K562 (cell line): ENCODE measurements around the gene CXCR2. TPM values are rescaled to one million over a fixed set of nuclear protein-coding genes. Genes with fewer than 3 reads are reported as not detected.

Source experiments
- ATAC-seq: fragments of 200-7000 bp; cut with Tn5 transposase; 3 replicates; pipeline ENCODE4 v1.9.1; 2020; ENCODE audit warnings: moderate library complexity
- BruUV-seq: library from RNA; stranded (reverse); fragments of 400-500 nt; replicated peaks from 2 replicates; lab custom pipeline; 2021; lab: Mats Ljungman, UMichigan
- CTCF ChIA-PET: fragments of 300-600 bp; formaldehyde crosslinking; extraction: SDS; loops from one replicate; lab custom pipeline; 2021; ENCODE audit warnings: low intra/inter-chr PET ratio; lab: Yijun Ruan, JAX
- POLR2A ChIA-PET: fragments of 300-600, 350-650 bp; sonication (Branson Sonifier 250); formaldehyde crosslinking; extraction: SDS; loops from one replicate; lab custom pipeline; 2021; ENCODE audit warnings: antibody characterized with exemption, inconsistent platforms; lab: Yijun Ruan, JAX
- DNase-seq, 4 experiments: peaks; one replicate each; pipeline versions ENCODE4 v3.0.0 to v3.0.0-alpha.2; 2011 to 2018; ENCODE audit warnings: low spot score in 3 of 4, mixed read lengths in 3 of 4; ENCODE audit errors: extremely low read depth in 1 of 4
- FAIRE-seq: peaks from 2 replicates; lab custom pipeline; 2011; peaks lifted over from hg19 to GRCh38; lab: Jason Lieb, UNC
- H2AFZ ChIP-seq: 2 replicates; pipeline ENCODE4 v1.6.0; 2011; ENCODE audit warnings: low read depth, low read length, control low read depth, inconsistent platforms
- H3K27ac ChIP-seq: fragments of 200-600 bp; 3 replicates; pipeline ENCODE4 v1.8.0; 2011; ENCODE audit warnings: low read depth, mild to moderate bottlenecking, control low read depth, inconsistent platforms, low read length, moderate library complexity, mixed read lengths; ENCODE audit errors: extremely low read depth
- H3K27me3 ChIP-seq, 2 experiments: fragments of 300-600 bp in 1 of 2; 2 replicates in 1 of 2; 3 replicates in 1 of 2; pipeline versions ENCODE4 v1.6.0 to v1.8.0; 2011; ENCODE audit warnings: inconsistent platforms in 2 of 2, low read length in 2 of 2, mild to moderate bottlenecking in 1 of 2, mixed read lengths in 1 of 2, moderate library complexity in 1 of 2; ENCODE audit not compliant: control insufficient read depth in 2 of 2, insufficient read depth in 2 of 2
- H3K36me3 ChIP-seq: fragments of 300-600 bp; 3 replicates; pipeline ENCODE4 v1.8.0; 2011; ENCODE audit warnings: mild to moderate bottlenecking, low read length, inconsistent platforms; ENCODE audit not compliant: control insufficient read depth, insufficient read depth
- H3K4me1 ChIP-seq, 2 experiments: fragments of 200-600 bp in 1 of 2; replicated peaks in 1 of 2; 2 replicates in 1 of 2; 3 replicates in 1 of 2; pipeline versions ENCODE4 v1.5.1 to v1.8.0; 2011; ENCODE audit warnings: inconsistent platforms in 2 of 2, low read length in 2 of 2, mild to moderate bottlenecking in 1 of 2, mixed read lengths in 1 of 2, moderate library complexity in 1 of 2; ENCODE audit not compliant: control insufficient read depth in 2 of 2, insufficient read depth in 2 of 2
- H3K4me2 ChIP-seq: 2 replicates; pipeline ENCODE4 v1.6.1; 2011; ENCODE audit warnings: low read length, control low read depth, inconsistent platforms, mixed read lengths; ENCODE audit not compliant: insufficient read depth
- H3K4me3 ChIP-seq: fragments of 200-600 bp; sonication (generic), shearing (Covaris generic); 2 replicates; pipeline ENCODE4 v1.5.1; 2016; ENCODE audit warnings: control low read depth, inconsistent platforms
- H3K79me2 ChIP-seq: fragments of 200-600 bp; 3 replicates; pipeline ENCODE4 v1.8.0; 2011; ENCODE audit warnings: low read length, inconsistent platforms; ENCODE audit not compliant: control insufficient read depth, insufficient read depth
- H3K9ac ChIP-seq, 2 experiments: 2 replicates each; pipeline versions ENCODE4 v1.6.0 to v1.6.1; 2011; ENCODE audit warnings: low read depth in 2 of 2, low read length in 2 of 2, control low read depth in 1 of 2, inconsistent platforms in 1 of 2, mild to moderate bottlenecking in 1 of 2, mixed read lengths in 1 of 2; ENCODE audit not compliant: insufficient read depth in 1 of 2
- H3K9me1 ChIP-seq: one replicate; pipeline ENCODE4 v1.6.0; 2011; ENCODE audit warnings: inconsistent platforms, mild to moderate bottlenecking, low read length, moderate library complexity; ENCODE audit not compliant: control insufficient read depth, insufficient read depth
- H3K9me3 ChIP-seq: replicated peaks from 2 replicates; pipeline ENCODE4 v1.5.1; 2011; ENCODE audit warnings: low read depth, low read length, inconsistent platforms; ENCODE audit not compliant: control insufficient read depth, insufficient read depth
- H4K20me1 ChIP-seq: replicated peaks from 2 replicates; pipeline ENCODE4 v1.6.1; 2011; ENCODE audit warnings: low read length, inconsistent platforms, mixed read lengths; ENCODE audit not compliant: control insufficient read depth, insufficient read depth
- CHCHD3 ChIP-seq: fragments of 250-450 bp; sonication (Bioruptor Pico); IDR thresholded peaks from 2 replicates; pipeline ENCODE4 v2.1.2; 2022; ENCODE audit warnings: mild to moderate bottlenecking
- CSDE1 ChIP-seq, 2 experiments: fragments of 450-650 bp; IDR thresholded peaks; 2 replicates each; pipeline ENCODE4 v1.6.1; 2016; ENCODE audit warnings: mild to moderate bottlenecking in 1 of 2
- EHMT2 ChIP-seq: fragments of 450-650 bp; IDR thresholded peaks from 2 replicates; pipeline ENCODE4 v1.6.1; 2018; ENCODE audit warnings: antibody characterized with exemption
- ETS2 ChIP-seq: IDR thresholded peaks from 2 replicates; pipeline ENCODE4 v1.6.1; 2016; ENCODE audit warnings: borderline replicate concordance, missing genetic modification characterization, mild to moderate bottlenecking, moderate library complexity, missing compliant biosample characterization; ENCODE audit not compliant: poor library complexity, severe bottlenecking
- ETV1 ChIP-seq: fragments of 450-650 bp; conservative IDR thresholded peaks from 2 replicates; pipeline ENCODE4 v1.6.1; 2016; ENCODE audit warnings: missing genetic modification characterization, control low read depth, low read depth, missing compliant biosample characterization
- HDAC1 ChIP-seq, 2 experiments: fragments of 450-650 bp; IDR thresholded peaks; 2 replicates each; pipeline ENCODE4 v1.6.1; 2016 to 2017; ENCODE audit warnings: inconsistent platforms in 1 of 2, mild to moderate bottlenecking in 1 of 2, moderate library complexity in 1 of 2
- HDAC6 ChIP-seq: IDR thresholded peaks from 2 replicates; pipeline ENCODE4 v1.6.1; 2012; ENCODE audit warnings: low read depth, mild to moderate bottlenecking, control low read depth, inconsistent platforms, low read length, moderate library complexity
- JUND ChIP-seq, 2 experiments: IDR thresholded peaks; 2 replicates in 1 of 2; 3 replicates in 1 of 2; pipeline ENCODE4 v1.6.1; 2011; ENCODE audit warnings: borderline replicate concordance in 2 of 2, low read depth in 2 of 2, low read length in 2 of 2, improper control_type of control experiment in 1 of 2, missing biosample characterization in 1 of 2, missing genetic modification characterization in 1 of 2, missing genetic modification reagents in 1 of 2
- NFIX ChIP-seq: fragments of 250-450 bp; sonication (Bioruptor Pico); IDR thresholded peaks from 2 replicates; pipeline ENCODE4 v1.4.0; 2020; ENCODE audit warnings: low read depth, mild to moderate bottlenecking, moderate library complexity
- PRMT5 ChIP-seq: sonication (generic); formaldehyde crosslinking; IDR thresholded peaks from 2 replicates; pipeline ENCODE4 v1.5.0; 2020; ENCODE audit warnings: missing genetic modification reagents
- RFX5 ChIP-seq: IDR thresholded peaks from 2 replicates; pipeline ENCODE4 v1.6.1; 2011; ENCODE audit warnings: low read depth, mild to moderate bottlenecking, improper control_type of control experiment, low read length
- SMAD2 ChIP-seq: fragments of 150-350 bp; IDR thresholded peaks from 2 replicates; pipeline ENCODE4 v1.6.1; 2014; ENCODE audit warnings: low read depth, mild to moderate bottlenecking, low read length
- TARDBP ChIP-seq: fragments of 450-650 bp; IDR thresholded peaks from 2 replicates; pipeline ENCODE4 v1.6.1; 2016
- ZNF146 ChIP-seq: IDR thresholded peaks from one replicate; pipeline ENCODE4 v1.6.1; 2018; ENCODE audit warnings: missing compliant biosample characterization; ENCODE audit not compliant: unreplicated experiment
- ZNF197 ChIP-seq: fragments of 200-800 bp; sonication (Bioruptor generic); IDR thresholded peaks from 2 replicates; pipeline ENCODE4 v1.6.1; 2016; ENCODE audit warnings: low read depth, missing genetic modification characterization, missing compliant biosample characterization
- ZNF77 ChIP-seq: fragments of 250-450 bp; sonication (Bioruptor Pico); IDR thresholded peaks from 2 replicates; pipeline ENCODE4 v1.5.0; 2020
- WGBS: fragments of 100-300 bp; shearing (Covaris generic); methylation state at CpG from one replicate; pipeline ENCODE4 v1.1.6; 2016; ENCODE audit warnings: low coverage, mixed read lengths; ENCODE audit not compliant: insufficient coverage; ENCODE audit errors: missing lambda C conversion rate; 5-methylcytosine and 5-hydroxymethylcytosine counted together
- in situ Hi-C: fragments of 300-500 bp; cut with MboI; formaldehyde crosslinking; loops from 4 replicates; pipeline ENCODE4 v1.15.0; 2018; ENCODE audit warnings: inconsistent platforms, mixed read lengths
- intact Hi-C: fragments of 100-400 bp; cut with micrococcal nuclease; formaldehyde crosslinking; loops from 2 replicates; pipeline ENCODE4 v1.14.2; 2022
- polyA plus RNA-seq, 8 experiments: library from polyadenylated mRNA; depleted of rRNA in 4 of 8; stranded (reverse) in 5 of 8; unstranded in 3 of 8; fragments of >200 nt; fragmentation: Nextera tagmentation in 2 of 8; fragmentation: Illumina TruSeq in 1 of 8; extraction: Ambion mirVana in 2 of 8; extraction: Trizol in 1 of 8; gene quantifications; 2 replicates each; pipeline versions ENCODE4 v1.2.1 to v1.2.3, GENCODE V29; 2011 to 2014; ENCODE audit warnings: inconsistent platforms in 1 of 8, missing spikeins in 1 of 8
- total RNA-seq, 7 experiments: library from RNA; depleted of rRNA in 6 of 7; stranded (reverse); fragments of >200 nt in 6 of 7; fragmentation: Illumina TruSeq in 2 of 7; extraction: Trizol in 2 of 7; gene quantifications; 2 replicates each; pipeline versions ENCODE4 v1.2.1 to v1.2.3, GENCODE V29; 2011 to 2021; ENCODE audit warnings: low replicate concordance in 1 of 7
- TF ChIP-seq, protein P1 (sequence below): fragments of 450-650 bp; IDR thresholded peaks from 2 replicates; pipeline ENCODE4 v1.6.1; 2018; ENCODE audit not compliant: partially characterized antibody

CXCR2 gene
- total and polyA plus RNA-seq, 9 of the 15 experiments (the other 6 are each of a cell fraction or from before 2014, with no cell fraction given): not detected

- DNase-seq: no peak
- Histone ChIP-seq H3K4me3 (no peak overlapping the region), H3K9me3 (no peaks in the 10 kb centered on the region), H3K9me1 (no peaks in the 10 kb centered on the region), H3K27me3 (no peaks in the 10 kb centered on the region), H3K9ac (no peak overlapping the region), H4K20me1 (no peaks in the 10 kb centered on the region), H3K79me2 (no peaks in the 10 kb centered on the region), H3K4me2 (no peak overlapping the region), H3K4me1 (no peaks in the 10 kb centered on the region), H3K27ac (no peak overlapping the region), H3K36me3 (no peaks in the 10 kb centered on the region), H2AFZ (no peak overlapping the region)
- TF ChIP-seq CHCHD3 (CRISPR knock-in tag): no peak
- TF ChIP-seq PRMT5 (CRISPR knock-in tag): no peak
- no peak for TF ChIP-seq JUND (IDR thresholded peaks at IDR 0.05; ENCODE audit: borderline replicate concordance, low read depth, low read length)
- TF ChIP-seq JUND (tag; IDR thresholded peaks at IDR 0.05; ENCODE audit: borderline replicate concordance, low read depth, low read length): no peak
- no peak for TF ChIP-seq ZNF146 (CRISPR knock-in tag)
- TF ChIP-seq ETS2 (tag): no peak
- no peak for TF ChIP-seq EHMT2
- no peak for TF ChIP-seq SMAD2
- no peak for TF ChIP-seq TARDBP
- no peak for TF ChIP-seq RFX5
- TF ChIP-seq, protein P1, sequence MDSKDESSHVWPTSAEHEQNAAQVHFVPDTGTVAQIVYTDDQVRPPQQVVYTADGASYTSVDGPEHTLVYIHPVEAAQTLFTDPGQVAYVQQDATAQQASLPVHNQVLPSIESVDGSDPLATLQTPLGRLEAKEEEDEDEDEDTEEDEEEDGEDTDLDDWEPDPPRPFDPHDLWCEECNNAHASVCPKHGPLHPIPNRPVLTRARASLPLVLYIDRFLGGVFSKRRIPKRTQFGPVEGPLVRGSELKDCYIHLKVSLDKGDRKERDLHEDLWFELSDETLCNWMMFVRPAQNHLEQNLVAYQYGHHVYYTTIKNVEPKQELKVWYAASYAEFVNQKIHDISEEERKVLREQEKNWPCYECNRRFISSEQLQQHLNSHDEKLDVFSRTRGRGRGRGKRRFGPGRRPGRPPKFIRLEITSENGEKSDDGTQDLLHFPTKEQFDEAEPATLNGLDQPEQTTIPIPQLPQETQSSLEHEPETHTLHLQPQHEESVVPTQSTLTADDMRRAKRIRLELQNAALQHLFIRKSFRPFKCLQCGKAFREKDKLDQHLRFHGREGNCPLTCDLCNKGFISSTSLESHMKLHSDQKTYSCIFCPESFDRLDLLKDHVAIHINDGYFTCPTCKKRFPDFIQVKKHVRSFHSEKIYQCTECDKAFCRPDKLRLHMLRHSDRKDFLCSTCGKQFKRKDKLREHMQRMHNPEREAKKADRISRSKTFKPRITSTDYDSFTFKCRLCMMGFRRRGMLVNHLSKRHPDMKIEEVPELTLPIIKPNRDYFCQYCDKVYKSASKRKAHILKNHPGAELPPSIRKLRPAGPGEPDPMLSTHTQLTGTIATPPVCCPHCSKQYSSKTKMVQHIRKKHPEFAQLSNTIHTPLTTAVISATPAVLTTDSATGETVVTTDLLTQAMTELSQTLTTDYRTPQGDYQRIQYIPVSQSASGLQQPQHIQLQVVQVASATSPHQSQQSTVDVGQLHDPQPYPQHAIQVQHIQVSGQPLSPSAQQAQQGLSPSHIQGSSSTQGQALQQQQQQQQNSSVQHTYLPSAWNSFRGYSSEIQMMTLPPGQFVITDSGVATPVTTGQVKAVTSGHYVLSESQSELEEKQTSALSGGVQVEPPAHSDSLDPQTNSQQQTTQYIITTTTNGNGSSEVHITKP: no peak
- TF ChIP-seq ZNF197 (CRISPR knock-in tag): no peak
- no peak for TF ChIP-seq ETV1
- no peak for TF ChIP-seq HDAC1 (IDR thresholded peaks at IDR 0.05)
- no peak for TF ChIP-seq HDAC6
- no peak for TF ChIP-seq ZNF77
- no peak for TF ChIP-seq CSDE1 (IDR thresholded peaks at IDR 0.05)
- TF ChIP-seq NFIX (CRISPR knock-in tag): no peak
- BruUV-seq: no TSS peak
- no peak for ATAC-seq
- ChIA-PET POLR2A (interaction anchor here (0.8 kb wide), 1 partner anchor 130 kb away, joined by 3 read pairs; no protein-coding TSS in a partner anchor), CTCF (no interaction called here)
- intact Hi-C loops (no loop called here), in situ Hi-C loops (no loop called here)
- 3% methylated on average over 3 of the region's 3 CpGs for WGBS
- FAIRE-seq: no peak
These were observed 31.9 kb upstream of the CXCR2 start for GRCh38 chr2:218093879-218094278.
